NCI-H446 treated with DMSO at 0.1 percent for 48 hours (cell line): ENCODE data around the gene HNF4A.

Experiments used
- DNase-seq: peaks from one replicate; lab custom pipeline; 2025; lab: John Stamatoyannopoulos, UW

The HNF4A gene

GRCh38 chr20:44392776-44393607, 37.5 kb downstream of the HNF4A start:
- DNase-seq, result no peak

- no peak for DNase-seq
Observed at GRCh38 chr20:44393608-44394451, 38.3 kb downstream of the HNF4A start.

- no peak for DNase-seq
Observed at GRCh38 chr20:44394452-44394701, 38.9 kb downstream of the HNF4A start.

- DNase-seq, result no peak
Observed at GRCh38 chr20:44394702-44395460, 39.4 kb downstream of the HNF4A start.

- no peak for DNase-seq
Observed at GRCh38 chr20:44395461-44396340, 40.2 kb downstream of the HNF4A start.

GRCh38 chr20:44396369-44397130, 41.1 kb downstream of the HNF4A start:
- no peak for DNase-seq

GRCh38 chr20:44398335-44398734, 42.8 kb downstream of the HNF4A start:
- no peak for DNase-seq

GRCh38 chr20:44399446-44399845, 43.9 kb downstream of the HNF4A start:
- DNase-seq, result no peak

GRCh38 chr20:44400671-44400969, 45.1 kb downstream of the HNF4A start:
- no peak for DNase-seq

- DNase-seq, result no peak
Observed at GRCh38 chr20:44400970-44401769, 45.7 kb downstream of the HNF4A start.

- no peak for DNase-seq
Observed at GRCh38 chr20:44401770-44402390, 46.4 kb downstream of the HNF4A start.

- no peak for DNase-seq
Observed at GRCh38 chr20:44402391-44403193, 47.1 kb downstream of the HNF4A start.

GRCh38 chr20:44403194-44404112, 48.0 kb downstream of the HNF4A start:
- DNase-seq, result no peak

GRCh38 chr20:44404204-44405181, 49.0 kb downstream of the HNF4A start:
- no peak for DNase-seq

GRCh38 chr20:44405257-44405656, 49.8 kb downstream of the HNF4A start:
- no peak for DNase-seq

- no peak for DNase-seq
Observed at GRCh38 chr20:44405785-44406571, 50.5 kb downstream of the HNF4A start.
